Epidermal melanocyte (primary cell): ENCODE data around the gene CDC25C.
"Not testable (repeated sequence)": the region's sequence is repeated elsewhere in the genome, so short reads cannot be mapped to it uniquely, and the experiment has no call there.

Experiments
- DNase-seq: peaks from one replicate; pipeline ENCODE4 v3.0.0; 2011; ENCODE audit warnings: low spot score; ENCODE audit not compliant: insufficient read length

Gene CDC25C

DNA sequence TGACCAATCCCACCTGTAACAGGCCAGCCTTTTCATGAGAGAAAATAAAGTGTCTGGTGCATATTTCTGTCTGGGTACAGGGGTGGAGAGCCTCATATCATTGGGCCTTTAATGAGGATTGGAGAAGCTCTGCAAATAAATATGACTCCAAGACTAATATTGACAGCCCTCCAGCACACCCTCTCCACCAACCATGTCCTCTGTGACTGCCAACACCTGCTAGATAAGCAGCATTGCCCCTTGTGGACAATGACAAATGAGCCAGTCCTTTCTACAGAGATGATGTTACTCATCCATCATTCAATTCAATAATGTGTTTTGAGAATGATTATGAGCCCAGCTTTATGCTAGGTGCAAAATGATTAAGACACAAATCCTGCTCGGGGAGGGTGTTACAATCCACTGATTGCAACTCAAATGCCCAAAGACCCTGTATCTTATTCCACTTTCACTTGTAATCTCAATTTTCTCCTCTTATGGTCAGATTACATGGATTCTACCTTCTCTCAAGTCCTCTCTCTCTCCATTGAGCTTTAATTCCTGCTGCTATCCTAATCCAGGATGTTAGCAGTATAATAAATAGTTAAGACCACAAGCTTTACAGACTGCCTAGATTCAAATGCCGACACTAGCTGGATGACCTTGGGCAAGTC lies 55.1 kb downstream of the CDC25C start:
- DNase-seq = no peak

DNA sequence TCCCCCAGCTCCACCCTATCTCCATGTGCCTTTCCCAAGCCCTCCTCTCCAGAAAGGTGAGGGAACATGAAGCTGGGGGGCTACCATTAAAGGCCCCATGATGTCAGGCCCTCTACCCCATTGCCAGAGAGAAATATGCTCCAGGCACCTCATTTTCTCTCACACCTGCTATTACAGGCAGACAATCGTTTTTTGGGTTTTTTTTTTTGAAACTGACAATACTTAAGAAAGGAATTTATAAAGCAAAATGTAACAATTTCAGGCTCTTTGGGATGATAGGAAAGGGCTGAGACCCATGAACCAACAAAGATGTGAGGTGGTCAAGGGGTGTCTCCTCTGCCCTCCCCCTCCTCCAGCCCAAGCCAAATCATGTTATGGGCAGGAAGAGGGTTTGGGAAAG lies 55.7 kb downstream of the CDC25C start:
- DNase-seq = no peak

DNA sequence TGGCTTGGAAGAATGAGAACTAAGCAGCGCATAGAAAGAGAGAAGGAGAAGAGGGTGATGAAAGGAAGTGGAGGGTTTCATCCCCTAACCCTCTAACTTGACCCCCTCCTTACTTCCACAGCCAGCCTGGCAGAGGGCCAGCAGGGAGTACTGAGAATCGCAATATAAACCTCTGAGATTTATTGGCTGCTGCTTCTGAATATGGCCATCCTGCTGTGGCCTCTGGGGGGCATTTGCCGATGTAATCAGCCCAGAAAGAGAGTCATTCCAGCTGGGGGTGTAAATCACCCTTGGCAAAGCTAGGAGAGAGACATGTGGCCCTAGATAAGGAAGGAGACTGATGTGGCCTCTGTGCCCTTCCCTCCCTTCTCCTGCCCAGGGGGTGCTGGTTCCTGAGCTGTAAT lies 56.2 kb downstream of the CDC25C start:
- no peak for DNase-seq

DNA sequence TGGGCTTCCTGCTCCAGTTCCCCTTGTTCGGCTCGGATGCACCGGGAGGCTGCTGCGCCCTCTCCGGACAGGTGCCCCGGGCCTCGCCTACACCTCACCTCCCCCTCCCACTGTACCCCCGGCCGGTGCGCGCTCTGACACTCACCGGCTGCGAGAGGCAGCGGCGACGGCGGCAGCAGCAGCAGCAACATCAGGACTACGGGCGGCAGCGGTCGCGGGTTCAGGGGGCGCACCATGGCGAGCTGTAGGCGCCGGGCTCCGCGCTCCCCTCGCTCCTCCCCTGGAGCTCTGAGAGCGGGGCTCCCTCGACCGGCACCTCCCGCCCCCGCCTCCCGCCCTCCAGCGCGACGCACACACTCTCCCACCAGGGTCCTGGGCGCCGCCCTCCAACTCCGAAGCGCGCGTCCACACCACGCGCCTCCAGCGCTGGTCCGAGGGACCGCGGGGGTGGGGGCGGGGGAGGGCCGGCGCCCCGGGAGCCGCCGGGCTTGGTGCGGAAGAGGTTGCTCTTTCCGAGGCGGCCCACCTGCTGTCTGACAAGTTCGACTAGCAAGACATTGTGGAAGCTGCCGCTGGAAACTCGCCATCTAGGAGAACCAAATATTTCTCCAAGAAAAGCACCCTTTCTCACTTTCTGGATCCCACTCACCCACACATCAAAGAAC lies 57.3 kb downstream of the CDC25C start, which contains the start of gene GFRA3:
Gene GFRA3 (minus strand): TSS at position 433 of the 665 bp plus-strand sequence. CDS start 197 bp downstream, at position 236.
- DNase-seq = no peak

DNA sequence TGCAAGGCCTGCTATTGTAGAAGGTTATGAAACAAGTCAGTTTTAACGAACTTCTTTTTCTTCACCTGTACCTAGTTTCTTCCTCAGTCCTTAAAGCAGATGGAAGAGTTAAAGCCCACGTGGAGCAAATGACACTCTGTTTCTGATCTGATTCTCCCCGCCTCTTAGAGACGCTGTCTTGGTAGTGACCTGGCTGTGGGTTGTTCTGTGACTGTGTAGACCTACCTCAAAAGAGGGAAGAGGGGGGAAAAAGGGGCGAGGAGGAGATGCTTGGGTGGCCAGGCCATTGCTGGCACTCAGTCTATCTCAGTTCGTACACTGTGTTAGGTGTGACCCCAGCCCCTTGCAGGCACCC lies 57.8 kb downstream of the CDC25C start:
- no peak for DNase-seq

DNA sequence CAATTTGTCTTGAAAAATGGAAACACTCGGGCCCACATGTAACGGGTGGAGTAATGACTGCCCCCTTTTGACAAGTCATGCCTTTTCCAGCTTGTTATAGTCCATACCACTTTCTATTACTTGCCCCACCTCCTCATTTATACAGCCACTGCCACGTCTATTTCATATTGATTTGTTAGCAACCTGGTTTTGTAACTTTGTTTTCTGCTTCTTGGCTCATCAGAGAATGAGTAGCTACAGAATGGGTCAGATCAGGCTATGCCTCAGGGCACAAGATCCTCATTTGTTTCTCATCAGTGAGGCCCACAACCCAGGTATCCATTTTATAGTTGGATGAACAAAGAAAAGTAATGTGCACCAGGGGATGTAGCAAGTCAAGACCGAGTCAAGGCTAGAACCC lies 58.9 kb downstream of the CDC25C start:
- DNase-seq = no peak

DNA sequence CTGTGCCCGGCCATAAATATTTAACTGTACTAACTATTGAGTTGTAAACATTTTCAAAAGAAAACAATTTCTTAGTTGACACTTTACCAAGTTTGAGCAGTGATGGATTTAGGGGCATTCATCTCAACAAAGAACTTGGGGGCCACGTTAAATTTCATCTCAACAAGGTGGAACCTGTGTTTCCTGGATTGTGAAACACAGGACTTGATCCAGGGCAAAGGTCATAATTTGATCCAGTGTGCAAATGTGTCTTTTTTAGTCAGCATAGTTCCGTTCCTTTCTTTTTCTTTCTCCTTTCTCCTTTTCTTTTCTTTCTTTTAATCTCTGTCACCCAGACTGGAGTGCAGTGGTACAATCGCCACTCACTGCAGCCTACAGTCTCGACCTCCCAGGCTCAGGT lies 60.3 kb downstream of the CDC25C start:
- DNase-seq = no peak

DNA sequence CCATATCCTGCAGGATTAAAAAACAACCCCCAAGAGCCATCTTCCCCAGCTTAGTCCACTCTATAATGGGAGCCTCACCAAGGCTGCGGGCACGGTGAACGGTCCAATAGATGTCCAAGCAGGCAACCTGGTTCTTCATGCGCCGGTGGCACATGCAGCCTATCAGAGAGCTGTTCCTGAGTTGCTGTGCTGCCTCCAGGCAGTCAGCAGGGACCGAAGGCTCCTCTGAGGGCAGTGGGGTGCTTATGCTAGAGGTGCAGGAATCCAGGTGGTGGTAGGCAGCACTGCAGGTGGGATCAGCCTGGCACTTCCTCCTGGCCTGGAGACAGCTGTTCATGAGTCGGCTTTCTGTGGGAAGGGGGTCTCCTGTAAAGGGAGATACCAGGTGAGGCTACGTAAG lies 67.4 kb downstream of the CDC25C start:
- DNase-seq = no peak

DNA sequence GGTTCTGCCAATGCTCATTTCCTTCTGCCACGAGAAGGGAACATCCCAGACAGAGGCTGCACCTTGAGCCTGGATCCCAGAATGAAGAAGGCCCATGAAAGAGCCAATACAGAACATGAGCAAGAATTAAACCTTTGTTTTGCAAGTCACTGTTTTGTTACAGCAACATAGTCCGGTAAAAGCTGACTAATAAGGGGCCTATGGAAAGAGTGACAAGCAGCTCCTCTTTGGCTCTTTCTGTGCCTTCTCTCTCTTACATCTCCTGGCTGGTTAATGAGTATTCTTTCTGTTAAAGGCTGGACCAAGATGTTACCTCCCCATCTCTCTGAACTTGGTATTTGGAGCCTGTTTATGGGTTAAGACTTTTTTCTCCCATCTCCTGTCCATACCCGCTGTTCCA lies 68.0 kb downstream of the CDC25C start:
- DNase-seq = no peak

DNA sequence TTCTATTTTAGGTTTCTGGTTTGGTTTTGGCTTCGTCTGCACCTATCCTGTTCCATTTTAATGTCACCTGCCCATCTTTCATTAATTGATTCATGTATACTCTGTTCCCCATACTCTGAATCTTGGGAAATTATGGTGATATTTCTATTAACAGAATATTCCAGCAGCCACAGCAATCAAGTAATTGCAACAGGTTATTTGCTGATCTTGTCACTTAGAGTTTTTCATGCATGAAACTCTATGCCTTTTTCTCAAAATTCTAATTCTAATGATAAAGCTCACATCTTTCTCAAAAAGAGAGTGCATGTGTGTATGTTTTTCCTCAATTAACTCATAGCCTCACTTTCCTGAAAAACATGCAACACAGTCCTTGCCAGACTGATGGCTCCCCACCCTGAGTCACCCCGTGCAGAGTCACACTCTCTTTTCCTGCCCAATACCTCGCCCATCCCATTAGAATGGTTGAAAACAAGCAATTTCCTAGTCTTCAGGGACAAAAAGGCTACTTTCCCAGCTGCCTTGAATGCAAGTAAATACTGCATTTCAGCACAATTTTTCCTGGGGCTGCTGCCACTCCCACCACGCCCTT lies 72.8 kb downstream of the CDC25C start:
- no peak for DNase-seq

DNA sequence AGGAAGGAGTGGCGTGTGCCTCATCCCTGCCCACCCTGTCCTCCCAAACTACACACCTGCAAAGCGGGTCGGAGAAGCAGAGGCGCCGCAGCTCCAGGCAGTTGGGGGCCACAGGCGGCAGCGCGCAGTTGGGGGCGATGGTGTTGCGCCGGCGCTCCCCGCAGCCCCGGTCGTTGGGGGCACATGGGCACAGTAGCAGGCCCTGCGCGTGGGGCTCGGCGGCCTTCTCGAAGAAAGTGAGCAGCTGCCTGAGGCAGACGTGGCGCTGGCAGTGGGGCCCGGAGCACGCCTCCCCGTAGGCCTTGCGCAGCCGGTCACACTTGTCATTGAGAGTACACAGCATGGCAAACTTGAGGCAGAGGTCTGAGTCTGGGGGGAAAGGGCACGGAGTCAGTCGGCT lies 74.0 kb downstream of the CDC25C start:
- DNase-seq = no peak

DNA sequence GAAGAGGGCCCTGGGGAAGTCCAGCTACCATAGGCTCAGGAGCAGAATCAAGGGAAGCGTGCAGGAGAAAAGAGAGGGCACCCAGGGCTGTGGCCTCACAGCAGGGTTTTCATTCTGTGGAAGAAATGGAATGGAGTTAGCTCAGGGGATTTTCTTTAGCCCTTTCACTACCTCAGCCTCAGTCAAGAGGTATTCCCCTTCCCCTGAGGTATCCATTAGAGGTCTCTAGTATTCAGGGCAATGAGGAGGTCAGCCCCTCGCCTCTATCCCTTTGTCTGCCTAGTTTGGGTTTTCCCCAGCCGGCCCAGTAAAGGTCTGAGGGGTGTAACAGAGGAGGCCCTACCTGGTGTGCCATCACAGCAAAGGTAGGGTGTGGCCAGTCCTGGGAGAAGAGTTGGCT lies 78.7 kb downstream of the CDC25C start:
- no peak for DNase-seq

DNA sequence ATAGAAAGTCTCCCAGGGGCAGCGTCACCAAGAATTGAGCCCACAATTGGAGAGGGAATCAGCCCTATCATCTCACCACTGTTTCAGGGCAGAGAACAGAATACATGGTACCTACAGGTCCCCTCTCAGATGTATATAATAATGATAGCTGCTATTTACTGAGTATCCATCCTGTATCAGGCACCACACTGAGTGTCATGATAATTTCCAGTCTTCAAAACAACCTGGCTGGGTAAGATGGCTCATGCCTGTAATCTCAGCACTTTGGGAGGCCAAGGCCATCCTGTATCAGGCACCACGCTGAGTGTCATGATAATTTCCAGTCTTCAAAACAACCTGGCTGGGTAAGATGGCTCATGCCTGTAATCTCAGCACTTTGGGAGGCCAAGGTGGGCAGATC lies 83.8 kb downstream of the CDC25C start:
- DNase-seq = not testable (repeated sequence)

DNA sequence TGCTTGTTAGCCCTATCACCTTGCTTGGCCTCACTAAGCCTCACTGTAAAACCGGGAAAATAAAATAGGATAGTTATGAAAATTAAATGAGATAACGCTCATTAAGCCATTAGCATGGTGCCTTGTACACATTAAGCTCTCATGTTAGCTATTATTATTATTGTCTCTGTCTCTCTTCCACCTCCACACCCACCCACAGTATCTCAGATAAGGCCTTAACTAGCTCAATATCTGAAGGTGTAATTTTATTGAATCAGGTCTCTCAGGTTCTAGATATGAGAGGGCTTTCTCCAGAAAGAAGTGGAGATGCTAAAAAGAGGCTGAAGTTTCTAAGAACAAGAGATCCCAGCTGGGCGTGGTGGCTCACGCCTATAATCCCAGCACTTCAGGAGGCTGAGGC lies 84.8 kb downstream of the CDC25C start:
- no peak for DNase-seq

DNA sequence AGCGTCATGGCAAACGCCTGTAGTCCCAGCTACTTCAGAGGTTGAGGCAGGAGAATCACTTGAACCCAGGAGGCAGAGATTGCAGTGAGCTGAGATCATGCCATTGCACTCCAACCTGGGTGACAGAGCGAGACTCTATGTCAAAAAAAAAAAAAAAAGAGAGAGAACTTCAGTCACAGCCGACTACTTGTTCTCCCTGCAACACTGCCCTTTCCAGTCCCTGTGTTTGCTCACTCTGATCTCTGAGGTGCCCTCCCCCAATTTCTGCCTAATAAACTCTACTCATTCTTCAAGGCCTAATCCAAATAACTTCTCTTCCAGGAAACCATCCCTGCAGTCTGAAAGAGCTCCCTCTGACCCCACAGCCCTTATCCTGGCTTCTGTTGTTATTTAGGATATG lies 85.3 kb downstream of the CDC25C start:
- no peak for DNase-seq

DNA sequence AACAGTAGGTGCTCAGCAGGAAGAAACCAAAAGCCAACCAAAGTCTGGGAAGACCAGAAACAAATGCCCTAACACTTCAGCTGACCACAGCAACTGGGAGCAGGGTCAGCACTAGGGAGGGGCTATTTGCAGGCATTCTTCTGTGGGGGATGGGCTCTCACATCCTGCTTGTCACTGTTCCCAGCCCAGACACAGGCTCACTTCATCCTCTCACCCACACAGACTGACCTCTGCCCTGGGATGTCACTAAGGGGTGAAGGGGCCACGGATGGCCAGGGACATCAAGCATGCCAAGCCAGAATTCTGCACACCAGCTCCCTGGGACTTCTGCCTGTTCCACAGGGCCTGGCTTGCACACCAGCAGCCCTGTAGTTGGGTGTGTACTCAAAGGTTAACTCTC lies 85.9 kb downstream of the CDC25C start:
- no peak for DNase-seq

DNA sequence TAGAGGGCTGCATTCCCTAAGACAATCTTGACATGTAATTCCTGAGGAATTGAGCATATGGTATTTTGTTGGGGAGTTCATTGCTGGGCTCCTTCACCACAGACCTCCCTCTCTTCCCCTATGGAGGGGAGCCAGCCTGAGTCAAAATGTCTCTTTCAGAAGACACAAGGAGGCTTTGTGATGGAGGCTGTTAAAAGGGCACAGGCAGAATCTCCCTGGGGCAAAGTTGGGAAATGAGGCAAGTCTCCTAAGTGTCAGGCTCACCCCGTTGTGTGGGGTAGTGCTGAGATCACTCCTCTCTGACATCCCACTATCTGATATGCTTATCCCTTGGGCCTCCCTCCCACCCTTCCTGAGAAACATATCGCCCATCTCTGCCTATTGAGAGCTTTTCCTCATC lies 87.8 kb downstream of the CDC25C start:
- DNase-seq = peak; percentile 86

DNA sequence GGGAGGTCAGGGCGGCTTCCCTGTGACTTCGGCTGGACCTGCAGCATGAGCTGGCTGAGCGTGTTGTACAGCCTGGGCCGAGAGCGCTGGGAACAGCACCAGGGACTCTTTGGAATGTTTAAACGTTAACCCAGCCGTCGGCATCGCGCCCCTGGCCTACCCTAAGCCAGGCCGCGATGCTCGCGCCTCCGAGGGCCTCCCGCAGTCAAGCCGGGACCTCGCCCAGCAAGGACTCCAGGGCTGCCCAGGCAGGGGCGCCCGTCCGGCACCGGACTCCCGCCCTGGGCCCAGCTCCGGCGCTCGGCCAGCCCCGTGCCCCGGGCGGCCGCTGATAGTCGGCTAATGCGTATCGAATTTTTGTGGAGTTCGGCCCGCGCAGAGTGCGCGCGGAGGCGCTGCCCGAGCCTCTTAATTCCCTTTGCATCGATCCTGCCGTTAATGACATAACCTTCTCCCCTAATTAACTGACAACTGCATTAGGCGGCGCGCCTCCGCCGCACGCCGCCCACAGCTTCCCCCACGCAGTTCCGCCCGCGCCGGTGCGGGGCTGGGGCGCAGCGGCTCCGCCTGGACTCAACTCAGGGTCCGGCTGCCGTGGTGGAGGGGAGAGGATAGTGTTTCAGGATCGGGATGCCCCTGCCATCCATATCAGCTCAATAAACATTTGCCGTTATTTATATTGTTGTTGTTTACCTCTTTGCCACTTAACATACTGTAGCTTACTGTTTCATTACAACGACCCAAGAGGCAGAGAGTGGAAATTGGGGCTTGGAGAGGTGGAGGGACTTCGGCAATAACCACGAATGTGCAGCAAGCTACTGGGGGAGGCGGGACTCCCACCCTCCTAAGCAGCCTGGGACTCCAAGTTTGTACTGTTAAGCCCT lies 89.7 kb downstream of the CDC25C start:
- no peak for DNase-seq

DNA sequence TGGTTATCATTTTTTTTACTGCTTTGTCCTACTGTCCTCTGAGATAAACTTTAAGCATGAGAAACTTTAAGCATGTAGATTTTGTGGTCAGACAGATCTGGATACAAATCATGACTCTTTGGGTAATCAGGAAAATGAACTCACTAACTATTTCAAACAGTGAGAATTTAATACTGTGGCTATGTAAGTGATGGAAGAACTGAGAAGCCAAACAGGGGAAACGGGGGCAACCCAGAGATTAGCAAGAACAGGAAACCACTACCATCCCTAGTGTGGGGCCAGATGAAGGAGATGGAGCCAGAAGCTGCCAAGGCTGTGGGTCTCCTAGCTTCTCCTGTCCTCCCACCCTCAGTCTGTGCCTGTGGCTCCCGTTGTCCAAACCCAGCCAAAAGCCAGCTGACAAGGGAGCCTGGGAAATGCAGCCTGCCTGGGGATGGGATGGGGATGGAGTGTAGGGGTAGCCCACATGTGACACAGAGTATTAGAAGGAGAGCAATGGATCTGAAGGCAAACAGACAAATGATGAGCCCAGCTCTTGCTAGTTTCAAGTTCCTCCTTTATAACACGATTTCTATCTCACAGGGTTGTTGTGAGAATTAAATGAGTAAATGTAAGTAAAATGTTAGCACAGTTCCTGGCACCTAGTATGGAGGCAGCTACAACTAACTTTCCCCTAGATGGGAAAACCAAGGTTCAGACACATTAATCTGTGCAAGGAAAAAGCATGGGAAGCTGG lies 90.8 kb downstream of the CDC25C start:
- no peak for DNase-seq

DNA sequence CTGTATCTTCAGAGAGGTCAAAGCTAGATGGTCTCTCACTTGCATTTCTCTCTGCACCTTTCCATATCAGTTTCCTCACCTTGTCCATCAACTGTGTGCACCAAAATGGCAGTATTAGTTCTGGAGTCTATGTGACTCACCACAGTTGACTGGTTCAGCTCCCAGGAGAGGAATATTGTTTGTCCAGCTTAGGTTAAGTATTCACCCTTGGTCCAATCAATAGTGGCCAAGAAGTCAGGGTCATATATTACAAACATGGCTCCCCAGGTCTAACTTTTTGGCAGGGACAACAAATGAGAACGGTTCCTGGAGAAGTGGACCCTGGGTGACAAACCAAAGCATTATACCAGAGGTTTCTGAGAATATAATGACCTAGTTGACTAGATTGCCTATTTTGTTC lies 93.6 kb downstream of the CDC25C start:
- DNase-seq = no peak
